HG03139 (cell line): Measurements from ENCODE around the gene LRRC73.
"Not testable (repeated sequence)": the region's sequence is repeated elsewhere in the genome, so short reads cannot be mapped to it uniquely, and the experiment has no call there.

ENCODE experiments used
- ATAC-seq: cut with Tn5 transposase; IDR thresholded peaks from one replicate; pipeline ENCODE4 v1.9.1; 2021; ENCODE audit not compliant: unreplicated experiment

The LRRC73 gene

DNA sequence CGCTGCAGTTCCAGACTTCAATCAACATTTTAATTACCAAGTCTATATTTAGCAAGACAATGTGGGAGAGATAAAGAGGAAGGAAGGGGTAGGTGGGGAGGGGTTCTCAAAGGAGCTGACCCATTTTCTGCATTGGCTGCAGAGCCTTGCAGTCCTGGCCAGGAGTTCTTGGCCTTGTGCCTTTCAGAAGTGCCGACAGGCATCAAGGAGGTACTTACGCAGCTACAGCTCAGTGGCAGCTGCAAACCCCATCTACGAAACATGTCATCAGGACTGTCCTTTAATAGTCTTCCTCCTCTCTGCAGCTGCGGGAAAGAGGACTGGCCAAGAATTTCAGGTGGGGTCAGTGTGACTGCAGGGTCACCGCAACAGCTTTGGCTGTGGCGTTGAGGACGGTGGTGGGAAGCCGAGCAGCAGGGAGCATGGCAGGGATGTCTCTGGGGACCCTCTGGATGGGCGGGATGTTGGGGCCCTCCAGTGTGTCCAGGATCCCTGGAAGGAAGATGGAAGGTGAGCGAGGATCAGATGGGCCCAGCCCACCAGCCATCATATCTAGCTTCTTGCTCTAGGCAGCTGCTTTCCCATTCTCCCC lies 1.8 kb upstream of the LRRC73 start:
- no peak for ATAC-seq

DNA sequence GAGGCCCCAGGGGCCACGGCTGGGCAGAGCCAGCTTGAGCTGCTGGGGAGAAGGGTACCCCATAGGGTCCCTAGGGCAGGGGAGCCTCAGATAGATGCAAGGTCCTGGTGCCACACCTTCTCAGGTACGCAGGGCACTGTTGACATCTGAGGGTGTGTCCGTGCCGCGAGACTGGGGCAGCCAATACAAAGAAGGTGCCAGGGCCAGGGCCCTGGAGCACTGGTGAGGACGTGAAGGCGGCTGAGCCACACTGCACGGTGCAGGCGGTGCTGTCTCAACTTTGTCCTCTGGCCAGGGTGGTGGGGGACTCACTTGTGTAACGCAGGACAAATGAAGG lies 649 bp upstream of the LRRC73 start:
- no peak for ATAC-seq

DNA sequence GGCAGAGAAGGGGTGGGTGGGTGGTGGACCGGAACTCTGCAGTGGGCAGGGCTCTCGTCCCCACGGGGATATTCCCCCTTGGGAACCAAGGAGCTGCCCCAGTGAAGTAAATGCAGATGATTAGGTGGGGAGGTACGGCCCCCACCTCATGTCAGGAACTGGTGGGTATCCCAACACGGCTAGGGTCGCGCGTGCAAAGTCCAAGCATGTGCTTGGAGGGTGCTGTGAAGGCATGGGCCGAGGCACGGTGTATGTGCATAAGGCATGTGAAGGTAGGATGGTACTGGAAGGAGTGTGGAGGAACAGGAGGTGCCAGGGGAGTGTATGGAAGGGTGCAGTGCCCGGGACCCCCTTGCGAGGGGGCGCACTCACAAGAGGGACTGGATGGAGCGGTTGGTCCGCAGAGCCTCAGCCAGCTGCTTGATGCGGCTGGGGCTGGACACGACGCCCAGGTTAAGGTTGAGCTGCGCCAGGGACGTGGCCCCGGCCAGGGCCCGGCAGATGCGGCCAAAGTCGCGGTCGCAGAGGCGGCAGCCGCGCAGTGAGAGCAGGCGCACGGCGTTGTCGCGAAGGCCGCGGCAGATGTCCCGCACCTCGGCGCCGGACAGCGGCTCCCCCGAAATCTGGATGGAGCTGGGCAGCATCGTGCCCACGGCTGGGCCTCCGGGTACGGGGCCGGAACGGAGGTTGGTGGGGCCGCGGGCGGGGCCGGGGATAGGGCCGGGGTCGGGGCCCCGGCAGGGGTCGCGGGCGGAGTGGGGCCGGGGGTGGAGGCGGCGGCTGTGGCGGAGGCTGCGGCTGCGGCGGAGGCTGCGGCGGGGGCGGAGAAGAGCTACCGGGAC lies 783 bp downstream of the LRRC73 start:
- no peak for ATAC-seq

DNA sequence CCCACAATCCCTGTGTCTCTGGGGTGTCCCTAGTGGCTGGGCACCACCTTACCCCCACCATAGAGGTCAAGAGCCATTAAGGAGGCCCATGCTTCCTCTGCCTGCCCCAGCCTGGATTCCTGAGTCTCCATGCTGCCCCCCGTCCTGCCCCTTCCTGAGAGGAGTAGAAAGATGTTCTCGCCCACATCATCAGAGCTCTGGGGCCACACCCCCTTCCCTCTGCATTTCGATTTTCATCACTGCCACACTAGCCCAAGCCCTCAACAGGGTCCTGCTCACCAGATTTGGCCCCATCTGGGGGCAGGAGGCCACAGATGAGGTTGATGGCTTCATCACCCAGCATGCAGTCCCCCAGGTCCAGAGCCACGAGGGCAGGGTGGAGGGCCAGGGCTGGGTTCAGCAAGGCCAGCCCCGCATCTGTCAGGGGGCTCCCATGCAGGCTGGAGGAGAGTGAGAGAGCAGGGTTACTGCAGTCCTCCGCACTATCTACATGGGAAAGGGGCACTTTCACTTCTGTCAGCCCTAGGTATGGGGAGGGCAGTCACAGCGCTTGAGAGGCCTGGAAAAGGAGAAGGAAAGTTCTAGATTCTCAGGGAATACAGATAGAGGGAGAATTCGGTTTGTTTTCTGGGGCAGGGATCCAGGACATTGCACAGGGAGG lies 1.5 kb downstream of the LRRC73 start:
- ATAC-seq = no peak

DNA sequence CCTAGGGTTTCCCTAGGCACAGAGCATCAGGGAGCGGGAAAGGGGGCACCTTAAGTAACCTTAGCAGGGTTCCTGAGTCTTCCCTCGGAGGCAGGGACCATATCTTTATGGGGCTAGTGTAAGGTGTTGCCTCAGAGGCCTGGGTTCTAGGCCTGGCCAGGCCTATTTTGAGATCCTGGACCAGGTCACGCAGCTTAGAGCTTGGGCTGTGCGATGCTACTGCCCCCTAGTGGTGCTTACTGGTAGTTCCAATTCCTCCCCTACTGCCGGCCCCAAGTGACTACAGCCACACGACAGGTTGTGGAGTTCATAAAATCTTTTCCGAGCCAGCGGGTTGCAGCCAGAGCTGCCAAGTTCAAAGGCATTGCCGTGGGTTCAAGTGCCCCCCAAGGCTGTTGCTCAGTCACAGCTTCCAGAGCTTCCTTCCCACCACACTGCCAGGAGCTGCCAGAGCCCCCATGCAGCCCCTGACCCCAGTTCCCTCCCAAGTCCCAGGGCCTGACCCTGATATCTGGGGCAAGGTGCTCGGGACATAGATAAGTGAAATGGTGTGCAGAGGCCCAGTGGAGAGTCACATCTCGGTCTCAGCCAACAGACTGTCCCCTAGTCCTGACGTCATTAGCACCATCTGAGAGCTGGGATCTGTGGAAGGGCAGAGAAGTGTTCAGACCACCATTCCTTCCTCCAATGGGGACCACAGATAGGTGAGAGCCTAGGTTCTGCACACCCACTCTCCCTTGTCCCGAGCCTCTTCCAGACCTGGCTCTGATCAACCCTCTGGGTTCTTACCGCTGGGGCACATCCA lies 3.3 kb downstream of the LRRC73 start:
- no peak for ATAC-seq

DNA sequence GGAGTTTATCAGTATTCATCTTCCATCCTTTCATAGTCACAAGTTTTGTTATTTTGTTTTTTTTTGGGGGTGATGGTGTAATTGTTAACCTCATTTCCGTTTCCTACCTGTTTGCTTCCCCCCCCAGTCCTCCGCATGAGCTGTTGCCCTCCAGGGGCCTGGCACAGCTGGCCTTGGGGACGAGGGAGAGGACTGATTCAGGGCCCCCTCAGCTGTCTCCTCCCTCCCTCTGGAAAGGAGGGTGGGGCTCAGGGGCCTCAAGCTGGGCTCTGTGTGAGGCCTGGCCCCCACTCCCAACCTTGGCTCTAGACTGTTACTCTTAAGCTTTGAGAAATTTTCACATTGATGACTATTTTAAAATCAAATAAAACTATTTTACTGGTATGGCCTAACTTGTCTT lies 4.0 kb downstream of the LRRC73 start:
- ATAC-seq = no peak

DNA sequence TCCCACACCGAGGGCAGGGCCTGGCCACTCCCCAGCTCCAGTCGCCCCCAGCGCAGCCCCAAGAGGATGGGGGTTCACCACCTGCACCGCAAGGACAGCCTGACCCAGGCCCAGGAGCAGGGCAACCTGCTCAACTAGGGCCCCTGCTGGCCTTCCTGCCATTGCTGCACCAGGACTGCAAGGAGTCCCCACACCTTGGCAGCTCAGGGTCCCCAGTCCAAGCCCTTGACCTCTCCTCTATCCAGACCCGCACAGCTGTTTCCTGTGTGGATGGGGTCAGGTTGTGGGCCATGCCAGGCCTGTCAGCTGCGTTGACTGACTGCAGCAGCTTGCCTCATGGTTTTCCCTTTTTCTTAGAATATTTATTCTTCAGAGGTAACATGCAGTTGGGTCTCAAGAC lies 4.4 kb downstream of the LRRC73 start:
- ATAC-seq = no peak

DNA sequence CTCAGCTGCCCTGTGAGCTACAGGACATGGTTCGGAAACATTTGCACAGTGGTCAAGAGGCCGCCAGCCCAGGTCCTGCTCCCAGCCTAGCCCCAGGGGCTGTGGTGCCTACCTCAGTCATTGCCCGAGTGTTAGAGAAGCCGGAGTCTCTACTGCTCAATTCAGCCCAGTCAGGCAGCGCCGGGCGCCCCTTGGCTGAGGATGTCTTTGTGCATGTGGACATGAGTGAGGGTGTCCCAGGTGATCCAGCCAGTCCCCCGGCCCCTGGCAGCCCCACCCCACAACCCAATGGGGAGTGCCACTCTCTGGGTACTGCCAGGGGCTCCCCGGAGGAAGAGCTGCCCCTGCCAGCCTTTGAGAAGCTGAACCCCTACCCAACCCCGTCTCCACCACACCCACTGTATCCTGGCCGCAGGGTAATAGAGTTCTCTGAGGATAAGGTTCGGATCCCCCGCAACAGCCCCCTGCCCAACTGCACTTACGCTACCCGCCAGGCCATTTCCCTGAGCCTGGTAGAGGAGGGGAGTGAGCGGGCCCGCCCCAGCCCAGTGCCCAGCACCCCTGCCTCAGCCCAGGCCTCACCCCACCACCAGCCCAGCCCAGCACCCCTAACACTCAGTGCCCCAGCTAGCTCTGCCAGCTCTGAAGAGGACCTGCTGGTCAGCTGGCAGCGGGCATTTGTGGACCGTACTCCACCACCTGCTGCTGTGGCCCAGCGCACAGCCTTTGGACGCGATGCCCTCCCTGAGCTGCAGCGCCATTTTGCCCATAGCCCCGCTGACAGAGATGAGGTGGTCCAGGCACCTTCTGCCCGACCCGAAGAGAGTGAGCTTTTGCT lies 5.2 kb downstream of the LRRC73 start:
- no peak for ATAC-seq

DNA sequence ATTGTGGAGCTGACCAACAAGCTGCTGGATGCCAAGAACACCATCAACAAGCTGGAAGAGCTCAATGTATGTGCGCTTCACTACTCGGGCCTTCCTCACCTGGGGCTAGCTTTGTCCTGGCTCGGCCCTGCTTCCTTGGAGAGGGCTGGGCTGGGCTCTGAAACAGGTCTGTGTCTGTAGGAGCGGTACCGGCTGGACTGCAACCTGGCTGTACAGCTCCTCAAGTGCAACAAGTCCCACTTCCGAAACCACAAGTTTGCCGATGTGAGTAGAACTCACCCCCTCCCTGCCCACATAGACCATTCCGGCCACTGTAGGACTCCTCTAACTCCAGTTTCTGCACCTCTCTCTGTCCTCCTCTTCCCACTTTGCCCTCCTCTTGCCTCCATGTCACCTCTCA lies 6.7 kb downstream of the LRRC73 start:
- no peak for ATAC-seq

DNA sequence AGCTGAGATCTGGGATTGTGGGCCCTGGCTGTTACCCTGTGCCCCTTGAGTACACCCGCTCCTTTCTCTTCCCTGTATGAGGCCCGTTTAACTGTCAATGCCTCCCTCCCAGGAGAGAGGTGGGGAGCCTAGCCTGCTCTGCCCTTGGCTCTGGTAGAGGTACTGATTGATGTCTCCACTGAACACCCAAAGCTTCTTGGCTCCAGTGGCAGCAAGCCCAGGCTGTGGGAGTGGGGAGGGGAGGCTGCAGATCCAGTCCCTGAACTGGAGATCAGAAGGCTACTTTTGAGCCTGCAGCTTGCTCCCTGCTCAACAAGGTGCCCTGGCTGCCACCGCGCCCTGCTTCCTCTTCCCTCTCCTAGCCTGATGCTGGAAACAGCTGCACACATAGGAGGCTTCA lies 7.5 kb downstream of the LRRC73 start:
- ATAC-seq = no peak

DNA sequence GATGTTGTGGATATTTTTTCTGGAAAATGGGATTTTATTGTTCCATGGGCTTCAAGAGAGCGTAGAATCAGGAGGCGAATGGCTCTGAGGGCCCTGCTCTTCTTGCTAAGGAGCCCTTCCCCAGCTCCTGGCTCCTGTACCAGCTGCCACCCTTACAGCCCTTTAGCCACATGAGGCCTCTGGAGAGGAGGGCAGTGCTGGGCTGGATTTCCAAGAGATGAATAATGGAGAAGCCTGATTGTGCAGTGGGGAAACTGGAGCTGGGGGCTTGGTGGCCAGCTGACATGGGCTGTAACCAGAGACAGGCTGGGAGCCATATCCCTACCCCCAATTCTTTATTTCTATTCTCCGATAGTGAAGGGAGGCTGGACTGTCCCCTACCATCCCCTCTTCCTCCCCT lies 9.2 kb downstream of the LRRC73 start:
- ATAC-seq = no peak

DNA sequence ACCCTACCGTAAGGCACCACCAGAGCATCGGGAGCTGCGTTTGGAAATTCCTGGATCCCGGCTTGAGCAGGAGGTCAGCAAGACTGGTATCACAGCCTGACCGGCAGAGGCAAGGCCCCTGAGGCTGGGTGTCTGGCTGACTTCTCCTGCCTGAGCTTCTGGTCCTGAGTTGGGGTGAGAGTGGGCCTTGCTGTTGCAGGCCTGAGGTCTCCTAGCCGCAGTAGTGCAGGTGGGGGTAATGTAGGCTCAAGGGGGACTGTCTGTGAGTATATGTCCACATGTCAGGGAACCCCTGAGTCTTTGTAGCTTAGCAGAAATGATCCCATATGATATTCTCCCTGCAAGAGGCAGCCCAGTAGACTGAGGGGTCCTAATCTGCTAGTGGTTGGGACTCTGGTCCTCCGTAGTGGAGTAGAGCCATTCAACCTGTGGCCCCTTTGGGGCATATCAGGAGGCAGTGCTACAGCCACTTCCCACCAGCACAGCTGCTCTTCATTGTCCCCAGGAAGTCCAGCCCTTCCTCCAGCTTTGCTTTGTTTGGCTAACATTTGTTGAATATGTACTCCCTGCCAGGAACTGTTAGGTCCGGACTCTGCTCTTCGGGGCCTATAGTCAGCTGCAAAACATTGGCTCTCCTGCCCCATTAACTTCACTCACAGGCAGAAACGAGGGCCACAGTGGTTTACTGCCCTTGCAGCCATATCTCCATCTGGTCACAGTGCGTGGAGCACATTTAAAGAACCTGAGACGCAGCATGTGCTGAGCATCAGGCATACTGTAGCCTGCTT lies 10.9 kb downstream of the LRRC73 start:
- no peak for ATAC-seq

DNA sequence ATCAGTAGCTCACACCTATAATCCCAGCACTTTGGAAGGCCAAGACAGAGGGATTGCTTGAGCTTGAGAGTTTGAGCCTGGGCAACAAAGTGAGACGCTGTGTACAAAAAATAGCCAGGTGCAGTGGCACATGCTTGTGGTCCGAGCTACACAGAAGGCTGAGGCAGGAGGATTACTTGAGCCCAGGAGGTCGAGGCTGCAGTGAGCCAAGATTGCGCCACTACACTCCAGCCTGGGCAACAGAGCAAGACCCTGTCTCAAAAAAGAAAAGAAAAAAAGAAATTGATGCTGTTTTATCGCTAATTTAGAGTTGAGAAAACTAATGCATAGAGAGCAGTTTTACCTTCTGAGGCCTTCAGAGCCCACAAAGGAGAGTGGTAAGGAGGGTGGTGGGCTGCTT lies 11.9 kb downstream of the LRRC73 start:
- ATAC-seq = not testable (repeated sequence)

DNA sequence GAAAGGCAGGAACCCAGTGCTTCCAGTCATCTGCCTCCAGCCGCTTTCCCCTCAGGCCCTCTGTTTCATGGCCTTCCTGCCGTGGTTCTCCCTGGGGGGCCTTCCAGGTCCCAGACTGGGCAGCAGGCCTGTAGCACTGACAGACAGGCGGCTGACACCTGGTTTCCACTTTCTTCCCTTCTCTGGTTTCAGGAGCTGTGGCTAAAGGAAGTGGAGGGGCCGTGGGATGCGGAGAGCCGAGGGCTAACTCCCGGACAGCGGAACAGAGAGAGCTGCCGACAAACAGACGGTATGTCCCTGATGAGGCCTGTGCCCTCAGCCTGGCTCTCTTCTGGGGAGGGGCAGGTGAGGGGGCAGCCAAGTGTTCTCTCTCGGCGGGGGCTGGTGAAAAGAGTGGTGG lies 12.5 kb downstream of the LRRC73 start:
- ATAC-seq = no peak

DNA sequence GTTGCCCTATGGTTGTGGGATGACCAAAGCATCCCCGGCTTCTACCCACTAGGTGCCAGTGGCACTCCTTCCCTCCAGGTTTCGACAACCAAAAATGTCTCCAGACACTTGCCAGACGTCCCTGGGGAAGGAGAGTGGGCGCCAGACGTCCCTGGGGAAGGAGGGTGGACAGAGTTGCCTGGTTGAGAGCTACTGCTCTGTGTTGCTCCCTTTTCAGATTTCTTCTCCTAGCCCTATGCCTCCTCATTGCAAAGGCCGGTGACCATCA lies 13.1 kb downstream of the LRRC73 start:
- ATAC-seq = no peak

DNA sequence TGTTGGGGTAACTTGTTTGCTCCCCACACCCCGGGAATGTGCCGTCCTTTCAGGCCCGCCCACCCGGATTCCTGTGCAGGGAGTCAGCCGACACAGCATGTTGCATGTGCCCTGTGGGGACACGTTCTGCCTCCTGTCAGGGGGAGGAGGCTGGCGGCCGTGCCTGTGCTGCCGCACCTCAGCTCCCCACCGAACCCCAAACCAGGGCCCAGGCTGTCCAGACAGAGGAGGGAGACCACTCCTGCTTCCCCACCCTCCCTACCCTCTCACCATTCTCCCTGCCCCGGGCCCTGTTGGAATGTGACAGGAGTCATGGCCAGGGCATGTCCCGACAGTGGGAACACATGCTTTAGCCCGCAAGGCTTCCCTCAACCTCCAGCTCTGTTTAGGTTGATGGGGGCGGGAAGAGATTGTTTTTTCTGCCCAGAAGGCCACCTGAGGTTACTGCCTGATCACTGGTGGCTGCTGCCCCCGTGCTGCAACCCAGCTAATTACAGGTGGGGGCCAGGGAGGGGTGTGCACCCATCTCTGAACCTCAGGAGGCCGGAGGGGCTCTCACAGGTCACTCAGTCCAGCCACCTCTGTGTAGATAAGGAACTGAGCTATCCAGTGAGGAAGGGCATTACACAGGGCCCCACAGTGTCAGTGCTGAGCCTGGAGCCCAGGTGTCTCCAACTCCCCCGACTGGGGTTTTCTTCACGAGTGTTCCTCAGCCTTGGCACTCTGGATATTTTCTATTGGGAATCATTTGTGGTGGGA lies 13.6 kb downstream of the LRRC73 start:
- no peak for ATAC-seq

DNA sequence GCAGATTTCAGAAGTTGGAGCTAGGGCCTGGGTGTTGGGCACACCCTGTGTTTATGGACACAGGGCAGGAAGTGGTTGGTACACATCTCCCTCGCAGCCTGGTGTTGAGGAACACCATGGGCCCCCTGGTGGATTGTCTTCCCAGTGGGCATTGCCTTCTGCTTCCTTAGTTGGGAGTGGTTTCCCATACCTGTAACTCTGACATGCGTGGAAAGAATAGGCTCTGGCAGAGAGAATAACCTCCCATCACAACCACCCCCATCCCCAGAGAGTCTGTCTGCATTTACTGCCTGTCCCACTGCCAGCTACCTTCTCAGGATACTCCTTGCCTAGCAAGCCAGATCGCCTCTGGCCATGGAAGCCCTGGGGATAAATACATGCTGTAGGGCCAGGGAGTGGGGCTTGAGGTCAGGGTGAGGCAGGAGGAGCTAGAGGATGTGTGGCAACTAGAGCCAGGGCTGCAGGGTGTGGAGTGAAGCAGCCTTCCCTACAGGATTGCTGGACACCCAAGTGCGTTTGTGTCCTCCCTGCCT lies 14.7 kb downstream of the LRRC73 start:
- no peak for ATAC-seq

DNA sequence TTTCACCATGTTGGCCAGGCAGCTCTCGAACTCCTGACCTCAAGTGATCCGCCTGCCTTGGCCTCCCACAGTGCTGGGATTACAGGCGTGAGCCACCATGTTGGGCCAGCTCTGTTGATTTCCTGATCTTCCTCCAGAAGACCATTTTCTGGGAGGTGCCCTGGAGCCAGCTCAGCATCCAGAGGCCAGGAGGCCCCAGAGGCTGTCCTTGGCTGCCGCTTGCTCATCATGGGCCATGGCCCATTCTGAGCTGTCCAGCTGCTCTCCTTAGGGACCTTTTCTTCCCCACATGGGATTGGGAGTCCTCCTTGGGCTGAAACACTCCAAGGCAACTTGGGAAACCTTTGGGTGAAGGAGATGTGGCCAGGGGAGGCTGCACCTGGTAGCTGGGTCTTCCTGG lies 15.4 kb downstream of the LRRC73 start:
- ATAC-seq = no peak

DNA sequence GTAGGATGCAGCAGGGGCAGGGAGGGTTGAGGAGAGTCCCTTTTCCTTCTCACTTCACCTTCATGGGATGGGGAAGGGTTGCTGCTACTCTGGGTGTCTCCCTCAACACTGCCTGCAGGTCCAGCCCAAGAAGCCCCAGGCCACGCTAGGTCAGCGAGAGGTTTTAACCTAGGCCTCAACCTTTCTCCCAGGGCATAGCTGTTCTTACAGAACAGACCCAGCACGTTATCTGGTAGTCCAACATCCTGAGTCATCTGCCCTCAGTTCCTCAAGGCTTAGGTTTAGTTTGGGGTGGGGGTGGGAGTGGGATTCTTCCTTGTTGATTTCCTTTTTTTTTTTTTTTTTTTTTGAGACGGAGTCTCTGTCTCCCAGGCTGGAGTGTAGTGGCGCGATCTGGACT lies 15.8 kb downstream of the LRRC73 start:
- ATAC-seq = no peak
